ENCODE measurements around the gene ASB8. TPM values are rescaled to one million over a fixed set of nuclear protein-coding genes. Genes with fewer than 3 reads are reported as not detected.

ASB8 gene
- total RNA-seq, 1 experiment from 2014 or later, result 17.1 TPM

- no peak for TF ChIP-seq SIN3A (IDR thresholded peaks at IDR 0.05; ENCODE audit: borderline replicate concordance, insufficient read depth, low read depth, low read length)
- TF ChIP-seq POLR2AphosphoS5 (IDR thresholded peaks at IDR 0.05; ENCODE audit: low read depth, low read length), result no peak
- TF ChIP-seq REST (IDR thresholded peaks at IDR 0.05; ENCODE audit: insufficient read depth in 1 of 2, low read depth in 2 of 2, low read length in 1 of 2), result no peak
- TF ChIP-seq TCF7L2 (IDR thresholded peaks at IDR 0.05; ENCODE audit: low read depth, low read length), result no peak
- TF ChIP-seq CTCF (IDR thresholded peaks at IDR 0.05), result no peak
- ChIA-PET POLR2A (interaction anchor here (0.6 kb wide), 1 partner anchor 789 kb away, joined by 8 read pairs; no protein-coding TSS in a partner anchor), CTCF (interaction anchor here (0.5 kb wide), 1 partner anchor 313 kb away, joined by 3 read pairs; no protein-coding TSS in a partner anchor)
- ATAC-seq, result no peak
- in situ Hi-C loops (cut with HindIII; ENCODE audit: low pct_unique_long_range_greater_than_20kb, low sequenced_read_pairs) (no loop called here), intact Hi-C loops (cut with micrococcal nuclease; ENCODE audit: unreplicated experiment) (loop anchor here (5.0 kb wide), 1 partner anchor 258 kb away; no protein-coding TSS in a partner anchor)
- Histone ChIP-seq H3K4me3 (ENCODE audit: low read depth in 2 of 2, low read length in 2 of 2) (no peak overlapping the region), H3K9me3 (ENCODE audit: control insufficient read depth, insufficient read depth, low read depth, low read length) (no peaks in the 10 kb centered on the region), H3K4me1 (ENCODE audit: control insufficient read depth, insufficient read depth, low read length) (peaks cover 17% of the 10 kb centered on the region), H3K27ac (ENCODE audit: low read length) (no peak overlapping the region), H3K36me3 (ENCODE audit: control insufficient read depth, insufficient read depth, low read length) (no peaks in the 10 kb centered on the region; the same call in 1 of the 2 replicates), H3K27me3 (ENCODE audit: control insufficient read depth, insufficient read depth, low read length) (peaks cover 3% of the 10 kb centered on the region; the same call in 1 of the 2 replicates)
- no peak for DNase-seq (ENCODE audit: low read depth, low spot score)
- no TSS peak for BruUV-seq (replicated peaks)
These were observed 37.5 kb upstream of the ASB8 start for GRCh38 chr12:48194799-48195201.

- H3K36me3 ChIP-seq (ENCODE audit: control insufficient read depth, insufficient read depth, low read length), result no peaks in the 10 kb centered on the region; the same call in 1 of the 2 replicates
- intact Hi-C loops (cut with micrococcal nuclease; ENCODE audit: unreplicated experiment) (no loop called here), in situ Hi-C loops (cut with HindIII; ENCODE audit: low pct_unique_long_range_greater_than_20kb, low sequenced_read_pairs) (no loop called here)
- TF ChIP-seq REST (IDR thresholded peaks at IDR 0.05; ENCODE audit: insufficient read depth in 1 of 2, low read depth in 2 of 2, low read length in 1 of 2) (no peak), POLR2AphosphoS5 (IDR thresholded peaks at IDR 0.05; ENCODE audit: low read depth, low read length) (no peak), TCF7L2 (IDR thresholded peaks at IDR 0.05; ENCODE audit: low read depth, low read length) (no peak), SIN3A (IDR thresholded peaks at IDR 0.05; ENCODE audit: borderline replicate concordance, insufficient read depth, low read depth, low read length) (no peak), CTCF (IDR thresholded peaks at IDR 0.05) (no peak)
- ATAC-seq, result no peak
- H3K4me1 ChIP-seq (ENCODE audit: control insufficient read depth, insufficient read depth, low read length), result peaks cover 7% of the 10 kb centered on the region; the same call in 1 of the 2 replicates
- H3K4me3 ChIP-seq (ENCODE audit: low read depth in 2 of 2, low read length in 2 of 2), result no peak overlapping the region
- no peaks in the 10 kb centered on the region for H3K9me3 ChIP-seq (ENCODE audit: control insufficient read depth, insufficient read depth, low read depth, low read length)
- peaks cover 3% of the 10 kb centered on the region; the same call in 1 of the 2 replicates for H3K27me3 ChIP-seq (ENCODE audit: control insufficient read depth, insufficient read depth, low read length)
- no peak overlapping the region for H3K27ac ChIP-seq (ENCODE audit: low read length)
- BruUV-seq (replicated peaks), result no TSS peak
- POLR2A ChIA-PET, result interaction anchor here (0.7 kb wide), 1 partner anchor 17 kb away, joined by 3 read pairs; no protein-coding TSS in a partner anchor
- DNase-seq (ENCODE audit: low read depth, low spot score), result no peak
- CTCF ChIA-PET, result no interaction called here
These were observed 36.3 kb upstream of the ASB8 start for GRCh38 chr12:48193623-48194022.
